Pulmonary artery endothelial cell (primary cell): ENCODE measurements around the gene MLEC. TPM values are rescaled to one million over a fixed set of nuclear protein-coding genes. Genes with fewer than 3 reads are reported as not detected.
"Not testable (repeated sequence)": the region's sequence is repeated elsewhere in the genome, so short reads cannot be mapped to it uniquely, and the experiment has no call there.

Experiments used
- DNase-seq: peaks from one replicate; pipeline ENCODE4 v3.0.0-alpha.2; 2011; ENCODE audit warnings: low read depth, low spot score
- total RNA-seq: library from RNA; depleted of rRNA; stranded (reverse); fragments of >200 nt; gene quantifications from 2 replicates; pipeline ENCODE4 v1.2.3, GENCODE V29; 2014

Gene MLEC
- total RNA-seq, 1 donor from 2014 or later: 57.8 TPM

DNA sequence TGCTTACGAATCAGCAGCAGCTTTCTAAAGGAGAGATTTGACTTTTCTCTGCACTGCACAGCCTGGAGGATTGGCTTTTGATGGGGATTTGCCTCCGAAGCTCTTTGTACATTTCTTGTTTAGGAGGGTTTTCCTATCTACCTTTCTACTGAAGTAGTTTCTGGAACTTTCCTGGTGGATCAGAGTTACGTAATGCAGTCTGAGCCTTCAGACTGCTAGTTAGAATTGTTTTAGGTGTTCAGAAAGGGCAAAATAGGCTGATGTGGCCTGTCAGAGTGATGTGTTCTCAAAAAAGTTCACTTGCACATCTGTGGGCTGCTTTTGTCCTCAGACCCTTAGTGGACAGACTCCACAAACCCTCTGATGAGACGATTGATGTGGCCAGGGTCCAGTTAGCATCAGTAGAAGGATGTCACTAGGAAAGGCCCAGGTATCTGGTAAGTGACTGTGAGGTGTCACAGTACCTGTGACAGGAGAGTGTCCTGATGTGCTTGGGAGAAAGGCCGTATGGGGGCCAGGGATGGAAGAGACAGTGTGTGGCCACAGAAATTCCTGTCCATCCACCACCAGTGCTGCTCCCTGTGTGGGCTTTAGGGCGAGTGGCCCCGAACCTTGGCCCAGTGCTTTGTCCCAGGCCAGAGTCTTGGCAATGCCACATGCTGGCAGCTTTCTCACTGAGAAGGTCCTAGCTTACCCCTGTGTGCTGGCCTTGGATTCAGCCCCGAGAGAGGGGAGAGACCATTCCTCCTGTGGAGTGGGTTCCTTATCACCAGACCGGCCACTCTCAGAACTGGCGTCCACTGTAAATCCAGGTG, 34.2 kb downstream of the MLEC start:
- DNase-seq: no peak

DNA sequence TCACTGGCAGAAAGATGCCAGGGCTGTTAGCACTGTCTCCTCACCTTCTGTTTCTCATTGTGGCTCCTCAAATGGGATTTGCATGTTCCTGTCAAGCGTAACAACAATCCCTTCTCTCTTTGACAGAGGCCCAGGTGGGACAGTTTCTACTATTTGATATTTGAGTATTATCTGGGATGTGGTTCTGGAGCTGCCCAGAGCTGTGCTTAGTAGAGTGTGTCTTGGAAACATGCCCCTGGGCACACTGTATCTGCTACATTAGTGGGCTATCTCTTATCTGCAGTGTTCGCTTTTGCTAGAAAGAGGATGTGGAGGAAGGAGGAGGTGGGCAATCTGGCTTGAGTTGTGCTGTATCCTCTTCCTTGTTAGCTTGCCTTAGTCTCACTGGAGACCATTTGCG, 34.9 kb downstream of the MLEC start:
- DNase-seq: no peak

DNA sequence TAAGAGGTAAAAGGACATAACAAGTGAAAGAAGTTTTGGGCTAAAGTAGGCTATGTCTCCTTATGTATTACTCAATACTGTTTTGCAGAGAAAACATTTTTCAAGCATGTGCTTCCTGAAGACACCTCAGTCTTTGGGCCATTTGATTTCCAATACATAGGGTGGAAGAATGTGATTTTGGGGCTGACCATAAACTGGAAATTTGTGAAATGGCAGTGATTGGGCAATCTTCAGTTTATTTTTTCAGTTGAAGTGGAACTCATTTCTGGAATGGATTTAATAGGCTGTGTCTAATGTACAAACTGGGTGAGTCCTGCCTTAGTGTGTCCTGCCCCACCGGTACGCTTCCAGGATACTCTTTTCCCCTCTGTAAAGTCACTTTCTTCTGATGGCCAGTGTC, 35.8 kb downstream of the MLEC start:
- DNase-seq: no peak

DNA sequence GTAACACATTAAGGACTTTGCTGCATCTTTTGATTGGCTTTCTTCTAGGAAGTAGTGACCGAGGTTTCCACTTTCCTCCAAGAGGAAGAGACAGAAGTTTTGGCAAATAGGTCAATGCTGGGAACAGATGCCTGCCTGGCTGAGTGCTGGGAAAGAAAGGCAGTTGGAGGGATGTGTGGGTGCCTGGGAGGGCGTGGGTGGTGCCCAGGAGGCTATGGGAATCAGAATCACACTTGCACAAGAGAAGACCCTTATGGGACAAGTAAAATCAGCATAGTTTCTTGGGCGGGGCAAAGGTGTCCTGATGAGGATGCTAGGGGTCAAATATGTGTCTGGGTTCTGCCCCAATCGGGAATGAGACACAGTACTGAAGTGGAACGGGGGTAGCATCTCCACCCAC, 37.8 kb downstream of the MLEC start:
- DNase-seq: no peak

DNA sequence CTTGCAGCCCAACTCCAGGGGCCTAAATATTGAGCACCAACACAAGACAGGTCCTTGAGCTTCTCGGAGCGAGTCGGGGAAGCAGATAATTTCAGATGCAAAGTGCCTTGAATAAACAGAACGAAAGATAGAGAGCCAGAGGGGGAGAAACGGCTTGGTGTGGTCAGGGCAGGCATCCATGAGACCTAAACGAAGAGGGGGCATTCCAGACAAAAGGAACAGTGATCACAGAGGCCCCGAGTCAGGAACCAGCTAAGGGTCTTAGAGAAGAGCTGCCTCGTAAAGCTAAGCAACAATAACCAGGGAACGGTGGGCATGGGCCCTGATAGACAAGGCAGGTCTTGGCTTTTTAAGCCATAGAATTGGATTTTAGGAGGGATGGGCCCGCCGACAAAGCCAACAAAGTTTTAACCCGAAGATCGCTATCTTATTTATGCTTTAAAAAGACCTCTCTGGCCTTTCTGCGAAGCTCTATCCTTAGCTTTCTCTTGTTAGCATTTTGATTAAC, 38.3 kb downstream of the MLEC start:
- no peak for DNase-seq

DNA sequence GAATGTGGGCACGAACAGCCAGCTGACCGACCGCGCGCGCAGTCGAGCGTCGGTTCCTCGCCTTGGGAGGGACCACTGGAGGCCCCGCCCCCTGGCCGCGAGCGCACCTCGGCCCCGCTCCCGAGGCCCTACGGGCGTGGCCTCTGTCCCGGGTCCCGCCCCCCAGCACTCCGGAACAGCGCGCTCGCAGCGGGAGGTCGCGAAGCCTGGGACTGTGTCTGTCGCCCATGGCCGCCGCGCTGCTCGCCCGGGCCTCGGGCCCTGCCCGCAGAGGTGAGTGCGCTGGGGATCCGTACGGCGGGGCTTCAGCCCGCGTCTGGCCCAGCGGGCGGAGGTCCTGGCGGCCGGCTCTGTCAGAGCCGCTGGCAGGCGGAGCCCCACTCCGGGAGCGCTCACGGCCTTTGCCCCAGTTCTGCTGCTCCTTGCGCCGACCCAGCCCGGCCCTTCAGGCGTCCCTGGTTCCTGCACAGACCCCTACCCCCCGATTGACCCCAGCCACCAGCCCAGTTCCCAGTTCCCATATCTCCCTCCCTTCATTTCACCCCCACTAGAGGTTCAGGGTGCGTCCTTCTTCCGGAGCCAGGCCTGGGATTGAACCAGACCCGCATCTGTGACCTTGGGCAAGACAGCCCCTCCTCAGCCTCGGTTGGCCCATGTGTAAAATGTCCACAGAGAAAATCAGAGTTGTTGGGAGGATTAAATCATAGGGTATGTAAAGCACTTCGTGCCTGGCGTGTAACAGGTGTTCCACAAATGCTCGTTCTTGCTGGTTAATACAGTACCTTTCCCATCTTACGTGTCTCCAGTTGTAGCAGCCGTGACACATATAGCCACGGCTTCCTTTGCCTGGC, 38.9 kb downstream of the MLEC start, which contains the start of gene ACADS:
ACADS (plus strand) TSS at position 168 of the 851 bp plus-strand sequence; CDS start at position 228, 60 bp downstream.
- DNase-seq: peak; percentile 13

DNA sequence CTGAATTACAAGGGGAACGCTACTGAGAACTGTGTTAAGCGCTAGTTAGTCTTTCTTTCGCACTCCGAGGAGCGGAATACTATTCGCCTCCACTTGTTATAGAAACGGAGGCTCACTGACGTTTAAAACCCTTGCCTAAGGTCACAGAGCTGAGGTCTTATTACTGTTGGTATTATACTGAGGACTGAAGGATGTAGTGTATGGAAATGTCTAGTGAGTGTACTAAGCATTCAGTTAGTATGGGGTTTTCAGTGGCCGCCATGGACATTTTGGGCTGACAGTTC, 39.5 kb downstream of the MLEC start:
- DNase-seq: no peak

DNA sequence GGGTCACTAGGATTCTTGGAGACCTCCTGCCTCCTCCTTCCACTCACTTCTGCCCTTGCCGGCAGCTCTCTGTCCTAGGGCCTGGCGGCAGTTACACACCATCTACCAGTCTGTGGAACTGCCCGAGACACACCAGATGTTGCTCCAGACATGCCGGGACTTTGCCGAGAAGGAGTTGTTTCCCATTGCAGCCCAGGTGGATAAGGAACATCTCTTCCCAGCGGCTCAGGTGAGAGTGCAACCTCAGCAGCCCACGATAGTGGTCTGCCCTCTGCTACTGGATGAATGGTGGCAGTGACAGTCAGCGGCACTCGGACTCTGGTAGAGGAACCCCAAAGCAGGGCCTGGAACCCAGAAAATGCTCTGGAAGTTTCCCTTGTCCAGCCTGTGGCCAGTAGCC, 40.0 kb downstream of the MLEC start:
- no peak for DNase-seq

DNA sequence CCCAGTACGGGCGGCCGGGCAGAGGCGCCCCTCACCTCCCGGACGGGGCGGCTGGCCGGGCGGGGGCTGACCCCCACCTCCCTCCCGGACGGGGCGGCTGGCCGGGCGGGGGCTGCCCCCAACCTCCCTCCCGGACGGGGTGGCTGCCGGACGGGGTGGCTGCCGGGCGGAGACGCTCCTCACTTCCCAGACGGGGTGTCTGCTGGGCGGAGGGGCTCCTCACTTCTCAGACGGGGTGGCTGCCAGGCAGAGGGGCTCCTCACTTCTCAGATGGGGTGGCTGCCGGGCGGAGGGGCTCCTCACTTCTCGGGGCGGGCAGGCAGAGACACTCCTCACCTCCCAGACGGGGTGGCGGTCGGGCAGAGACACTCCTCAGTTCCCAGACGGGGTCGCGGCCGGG, 45.2 kb downstream of the MLEC start:
- DNase-seq: not testable (repeated sequence)

DNA sequence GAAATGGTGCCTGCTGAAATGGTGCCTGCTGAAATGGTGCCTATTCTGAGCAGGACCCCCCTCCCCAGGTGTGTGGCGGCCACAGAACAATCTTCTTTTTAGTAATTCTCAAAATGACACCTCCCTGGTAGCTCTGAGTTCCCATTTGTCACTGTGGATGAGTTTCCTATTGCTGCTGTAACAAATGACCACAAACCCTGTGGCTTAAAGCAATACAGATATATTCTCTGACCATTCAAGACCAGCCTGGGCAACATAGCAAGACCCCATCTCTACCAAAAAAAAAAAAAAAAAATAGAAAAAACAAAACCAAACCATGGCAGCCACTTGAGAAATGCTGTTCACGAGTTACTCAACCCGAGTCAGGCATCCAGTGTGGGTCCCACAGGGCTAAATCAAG, 46.6 kb downstream of the MLEC start:
- DNase-seq: no peak

DNA sequence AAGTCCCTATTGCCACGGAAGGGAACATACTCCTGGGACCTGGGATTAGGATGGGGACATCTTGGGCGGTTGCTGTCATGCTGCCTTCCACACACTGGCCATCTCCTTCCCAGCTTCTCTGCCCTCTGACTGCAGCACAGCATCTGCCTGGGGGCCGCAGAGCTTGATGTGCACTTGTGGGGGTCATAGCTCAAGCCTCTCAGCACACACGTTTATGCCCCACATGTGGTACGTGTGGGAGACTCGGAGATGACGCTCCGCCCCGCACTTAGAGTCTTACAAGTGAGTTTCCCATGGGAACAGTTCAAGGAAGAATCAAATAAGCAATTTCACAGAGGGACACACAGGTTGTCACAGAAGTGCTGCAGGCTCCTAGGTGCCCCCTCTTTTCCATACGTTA, 47.3 kb downstream of the MLEC start:
- no peak for DNase-seq

DNA sequence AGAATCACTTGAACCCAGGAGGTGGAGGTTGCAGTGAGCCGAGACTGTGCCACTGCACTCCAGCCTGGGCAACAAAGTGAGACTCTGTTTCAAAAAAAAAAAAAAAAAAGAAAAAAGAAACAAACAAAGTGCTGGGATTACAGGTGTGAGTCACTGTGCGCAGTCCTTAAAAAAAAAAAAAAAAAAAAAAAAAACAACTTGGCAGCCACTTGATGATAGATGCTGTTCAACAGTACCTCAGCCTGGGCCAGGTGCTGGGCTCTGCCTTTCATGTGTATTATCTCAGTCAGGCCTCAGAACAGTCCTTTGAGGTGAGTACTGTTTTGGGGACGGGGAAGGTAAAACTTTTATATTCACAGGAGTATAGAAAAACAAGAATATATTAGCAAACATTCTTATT, 48.2 kb downstream of the MLEC start:
- DNase-seq: no peak

DNA sequence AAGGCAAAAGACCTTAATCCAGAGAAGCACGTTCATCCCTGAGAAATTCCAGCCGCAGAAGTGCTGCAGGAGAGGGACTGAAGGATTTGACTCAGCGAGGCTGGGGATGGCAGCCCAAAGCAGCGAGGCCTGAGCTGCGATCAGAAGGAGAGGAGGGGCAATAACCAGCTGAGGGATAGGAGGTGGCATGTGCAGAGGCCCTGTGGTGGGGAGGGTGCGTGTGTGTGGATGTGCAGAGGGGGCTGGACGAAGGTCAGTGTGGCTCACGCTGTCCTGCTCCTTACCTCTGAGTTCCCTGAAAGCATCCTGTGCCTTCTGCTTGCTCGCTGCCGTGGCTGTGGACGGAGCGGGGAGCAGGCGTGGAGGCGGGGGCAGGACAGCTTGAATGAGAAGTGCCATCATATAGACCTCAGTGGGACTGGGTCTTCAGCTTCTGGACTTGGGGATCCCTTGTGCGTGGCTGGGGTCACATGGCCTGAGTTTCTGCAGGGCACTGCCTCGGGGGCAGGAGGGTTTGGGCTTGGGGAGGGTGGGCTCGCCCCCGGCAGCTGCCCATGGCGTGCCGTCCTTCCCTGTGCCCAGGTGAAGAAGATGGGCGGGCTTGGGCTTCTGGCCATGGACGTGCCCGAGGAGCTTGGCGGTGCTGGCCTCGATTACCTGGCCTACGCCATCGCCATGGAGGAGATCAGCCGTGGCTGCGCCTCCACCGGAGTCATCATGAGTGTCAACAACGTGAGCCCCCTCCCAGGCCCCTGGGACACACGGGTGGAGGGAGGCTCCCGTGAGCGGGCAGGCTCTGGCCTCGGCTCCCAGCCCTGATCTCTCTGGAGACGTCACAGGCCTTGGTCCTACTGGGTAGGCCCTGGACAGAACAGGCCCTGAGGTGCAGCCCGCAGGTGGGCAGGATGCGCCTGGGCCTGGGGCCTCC, 49.7 kb downstream of the MLEC start:
- no peak for DNase-seq

DNA sequence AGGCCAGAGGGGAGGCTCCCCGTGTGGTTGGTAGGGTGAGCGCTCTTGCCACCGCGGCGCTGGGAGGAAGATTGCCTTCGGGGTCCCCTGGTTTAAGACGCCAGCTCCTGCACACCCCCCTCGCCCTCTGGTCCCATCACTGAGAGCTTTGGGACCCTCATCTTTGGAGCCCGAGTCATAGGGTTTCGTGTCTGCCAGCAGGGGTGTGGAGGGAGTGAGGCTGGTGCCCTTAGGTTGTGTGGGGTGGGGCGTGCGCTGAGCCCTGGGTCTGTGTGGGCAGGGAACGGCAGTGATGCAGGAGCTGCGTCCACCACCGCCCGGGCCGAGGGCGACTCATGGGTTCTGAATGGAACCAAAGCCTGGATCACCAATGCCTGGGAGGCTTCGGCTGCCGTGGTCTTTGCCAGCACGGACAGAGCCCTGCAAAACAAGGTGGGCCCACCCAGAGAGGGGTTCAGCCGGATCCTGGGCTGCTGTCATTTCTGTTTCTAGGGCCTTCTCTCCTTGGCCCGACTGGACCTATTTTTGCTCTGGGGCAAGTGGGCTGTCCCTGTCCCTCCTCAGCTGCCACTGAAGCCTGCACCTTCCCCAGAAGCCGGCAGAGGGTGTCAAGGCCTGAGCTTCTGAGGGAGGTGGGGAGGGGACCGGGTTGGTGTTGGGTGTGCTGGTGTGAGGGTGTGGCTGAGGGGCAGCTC, 50.8 kb downstream of the MLEC start:
- no peak for DNase-seq

DNA sequence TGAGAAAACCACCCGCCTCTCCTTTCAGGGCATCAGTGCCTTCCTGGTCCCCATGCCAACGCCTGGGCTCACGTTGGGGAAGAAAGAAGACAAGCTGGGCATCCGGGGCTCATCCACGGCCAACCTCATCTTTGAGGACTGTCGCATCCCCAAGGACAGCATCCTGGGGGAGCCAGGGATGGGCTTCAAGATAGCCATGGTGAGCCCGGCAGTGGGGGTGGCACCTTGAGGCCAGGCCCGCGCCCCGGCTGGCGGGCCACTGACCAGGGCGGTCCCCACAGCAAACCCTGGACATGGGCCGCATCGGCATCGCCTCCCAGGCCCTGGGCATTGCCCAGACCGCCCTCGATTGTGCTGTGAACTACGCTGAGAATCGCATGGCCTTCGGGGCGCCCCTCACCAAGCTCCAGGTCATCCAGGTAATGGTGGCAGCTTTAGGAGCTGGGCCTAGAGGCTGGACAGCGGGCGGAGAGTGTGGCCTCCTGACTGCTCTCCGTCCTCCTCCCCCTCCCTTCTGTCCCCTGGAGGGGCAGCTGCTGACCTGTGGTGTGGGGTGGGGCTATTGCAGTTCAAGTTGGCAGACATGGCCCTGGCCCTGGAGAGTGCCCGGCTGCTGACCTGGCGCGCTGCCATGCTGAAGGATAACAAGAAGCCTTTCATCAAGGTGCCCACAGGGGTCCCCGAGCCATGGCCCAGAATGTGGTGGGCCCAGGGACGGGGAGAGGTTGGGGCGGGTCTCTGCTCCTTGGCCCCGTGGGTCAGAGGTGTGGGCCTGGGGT, 51.5 kb downstream of the MLEC start:
- DNase-seq: no peak

DNA sequence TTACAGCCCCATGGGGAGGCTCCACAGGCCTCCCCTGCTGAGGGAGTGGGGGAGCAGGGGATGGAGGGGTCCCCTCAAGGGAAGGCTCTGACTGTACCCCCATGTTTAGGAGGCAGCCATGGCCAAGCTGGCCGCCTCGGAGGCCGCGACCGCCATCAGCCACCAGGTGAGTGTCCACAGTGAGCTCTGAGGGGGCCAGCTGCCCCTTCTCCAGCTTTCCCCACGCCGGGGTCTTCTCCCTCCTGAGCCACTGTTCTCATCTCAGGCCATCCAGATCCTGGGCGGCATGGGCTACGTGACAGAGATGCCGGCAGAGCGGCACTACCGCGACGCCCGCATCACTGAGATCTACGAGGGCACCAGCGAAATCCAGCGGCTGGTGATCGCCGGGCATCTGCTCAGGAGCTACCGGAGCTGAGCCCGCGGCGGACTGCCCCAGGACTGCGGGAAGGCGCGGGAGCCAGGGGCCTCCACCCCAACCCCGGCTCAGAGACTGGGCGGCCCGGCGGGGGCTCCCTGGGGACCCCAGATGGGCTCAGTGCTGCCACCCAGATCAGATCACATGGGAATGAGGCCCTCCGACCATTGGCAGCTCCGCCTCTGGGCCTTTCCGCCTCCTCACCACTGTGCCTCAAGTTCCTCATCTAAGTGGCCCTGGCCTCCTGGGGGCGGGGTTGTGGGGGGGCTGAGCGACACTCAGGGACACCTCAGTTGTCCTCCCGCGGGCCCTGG, 52.2 kb downstream of the MLEC start:
- DNase-seq: no peak

DNA sequence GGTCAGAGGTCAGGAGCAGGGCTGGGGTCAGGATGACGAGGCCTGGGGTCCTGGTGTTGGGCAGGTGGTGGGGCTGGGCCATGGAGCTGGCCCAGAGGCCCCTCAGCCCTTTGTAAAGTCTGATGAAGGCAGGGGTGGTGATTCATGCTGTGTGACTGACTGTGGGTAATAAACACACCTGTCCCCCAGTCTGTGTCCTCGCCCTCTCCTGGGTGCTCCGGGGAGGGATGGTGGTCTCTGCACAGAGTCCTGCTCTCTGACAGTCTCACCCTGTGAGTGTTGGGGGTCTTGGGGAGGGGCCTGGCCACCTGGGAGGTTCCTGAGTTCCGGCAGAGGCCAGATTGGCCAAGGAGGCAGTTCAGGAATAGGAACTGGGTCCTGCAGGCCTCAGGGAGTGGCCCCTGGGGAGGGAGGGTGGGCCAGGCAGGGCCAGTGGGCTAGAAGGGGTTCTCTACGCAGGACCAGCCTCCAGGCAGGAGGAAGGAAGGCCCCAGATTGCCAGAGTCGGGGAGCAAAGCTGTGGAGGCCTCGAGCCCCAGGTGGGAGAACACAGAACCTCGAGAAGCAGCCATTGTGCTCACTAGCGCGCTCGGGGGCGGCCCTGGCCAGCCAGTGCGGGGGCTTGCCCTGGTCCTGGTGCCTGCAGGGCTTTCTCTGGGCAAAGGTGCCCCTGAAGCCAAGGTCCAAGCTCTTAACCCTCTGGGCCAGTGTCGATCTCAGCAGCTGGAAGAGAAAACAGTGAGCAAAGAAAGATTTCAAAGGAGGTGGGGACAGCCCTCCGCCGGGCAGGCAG, 53.1 kb downstream of the MLEC start:
- no peak for DNase-seq

DNA sequence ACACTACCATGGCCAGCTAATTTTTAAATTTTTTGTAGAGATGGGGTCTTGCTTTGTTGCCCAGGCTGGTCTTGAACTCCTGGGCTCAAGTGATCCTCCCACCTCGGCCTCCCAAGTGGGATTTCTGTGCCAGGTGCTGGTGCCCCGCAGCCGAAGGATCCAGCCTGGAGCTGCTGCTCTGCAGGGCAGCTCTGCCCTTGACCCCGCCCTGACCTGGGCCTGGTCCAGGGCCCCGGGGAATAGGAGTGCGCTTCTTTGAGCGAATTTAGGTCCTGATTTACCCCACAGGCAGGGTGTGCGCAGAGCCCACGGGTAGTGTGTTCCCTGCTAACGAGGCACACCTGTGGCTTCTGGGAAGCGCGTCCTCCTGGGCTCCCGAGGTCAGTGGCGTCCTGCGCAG, 53.9 kb downstream of the MLEC start:
- no peak for DNase-seq
